Upper lobe of left lung (tissue), 4 donors: Measurements from ENCODE around the gene STAT4.

Experiments used
- CTCF ChIP-seq, 6 experiments: fragments of 450-650 bp in 4 of 6; fragments of 200-600 bp in 2 of 6; sonication (generic) in 2 of 6; IDR thresholded peaks; one replicate each; pipeline ENCODE4 v1.5.1; 2016 to 2019; ENCODE audit warnings: antibody characterized with exemption in 6 of 6
- EP300 ChIP-seq, 4 donors: sonication (generic); formaldehyde crosslinking; IDR thresholded peaks; one replicate each; pipeline ENCODE4 v1.5.1; 2017; ENCODE audit warnings: antibody characterized with exemption in 4 of 4, control low read depth in 2 of 4
- POLR2A ChIP-seq, 4 donors: fragments of 450-650 bp; IDR thresholded peaks; one replicate each; pipeline ENCODE4 v1.5.1; 2016 to 2017; ENCODE audit warnings: antibody characterized with exemption in 4 of 4, mild to moderate bottlenecking in 2 of 4

- TF ChIP-seq CTCF (IDR thresholded peaks at IDR 0.05) (no peak), EP300 (IDR thresholded peaks at IDR 0.05) (no peak), POLR2A (IDR thresholded peaks at IDR 0.05) (no peak)
Measured at GRCh38 chr2:191169456-191170300, 18.9 kb upstream of the STAT4 start.
